HCT116 (cell line): ENCODE measurements around the gene CERS5. TPM values are rescaled to one million over a fixed set of nuclear protein-coding genes. Genes with fewer than 3 reads are reported as not detected.

Experiments
- ATAC-seq: fragments of 200-7000 bp; cut with Tn5 transposase; 2 replicates; pipeline ENCODE4 v1.9.1; 2020; ENCODE audit warnings: mild to moderate bottlenecking, moderate library complexity
- BruUV-seq: library from RNA; stranded (reverse); fragments of 400-500 nt; replicated peaks from 2 replicates; lab custom pipeline; 2021; lab: Mats Ljungman, UMichigan
- CTCF ChIA-PET: fragments of 300-600 bp; sonication (Branson Sonifier 250); formaldehyde crosslinking; loops from one replicate; lab custom pipeline; 2021; ENCODE audit warnings: antibody characterized with exemption; lab: Charles Lee
- POLR2A ChIA-PET: fragments of 300-600, 350-600 bp; sonication (Branson Sonifier 250); formaldehyde crosslinking; loops from one replicate; lab custom pipeline; 2021; ENCODE audit warnings: antibody characterized with exemption; lab: Charles Lee
- RAD21 ChIA-PET, 2 experiments: fragments of 300-600 bp; sonication (Branson Sonifier 250); formaldehyde crosslinking; loops; one replicate each; lab custom pipeline; 2023; ENCODE audit warnings: low total read pairs in 2 of 2; ENCODE audit not compliant: uncharacterized antibody in 2 of 2, unreplicated experiment in 2 of 2, low non-redundant PET in 1 of 2; lab: Charles Lee
- DNase-seq: peaks from one replicate; pipeline ENCODE4 v3.0.0-alpha.2; 2010; ENCODE audit warnings: low read depth, low spot score
- H2AFZ ChIP-seq: fragments of 200-600 bp; shearing (Covaris generic), sonication (generic); 2 replicates; pipeline ENCODE4 v1.6.1; 2017; ENCODE audit warnings: low read depth, mixed run types, mixed read lengths, antibody characterized with exemption, low read length; ENCODE audit not compliant: poor library complexity, severe bottlenecking
- H3K27ac ChIP-seq: 2 replicates; pipeline ENCODE4 v1.5.1; 2012; ENCODE audit warnings: low read depth, low read length
- H3K27me3 ChIP-seq: fragments of 200-600 bp; sonication (generic); 2 replicates; pipeline ENCODE4 v1.6.1; 2016; ENCODE audit warnings: mixed run types, low read length, mixed read lengths; ENCODE audit not compliant: insufficient read depth
- H3K36me3 ChIP-seq, 2 experiments: fragments of 200-500 bp in 1 of 2; fragments of 200-600 bp in 1 of 2; sonication (Bioruptor generic) in 1 of 2; sonication (generic) in 1 of 2; 2 replicates each; pipeline versions ENCODE4 v1.5.1 to v1.6.1; 2014 to 2016; ENCODE audit warnings: low read length in 2 of 2, inconsistent platforms in 1 of 2, mixed read lengths in 1 of 2, mixed run types in 1 of 2; ENCODE audit not compliant: insufficient read depth in 2 of 2, control insufficient read depth in 1 of 2
- H3K4me1 ChIP-seq, 2 experiments: fragments of 200-600 bp in 1 of 2; sonication (generic) in 1 of 2; 2 replicates each; pipeline versions ENCODE4 v1.5.1 to v1.6.1; 2012 to 2017; ENCODE audit warnings: low read length in 2 of 2, inconsistent platforms in 1 of 2, mild to moderate bottlenecking in 1 of 2, mixed read lengths in 1 of 2, mixed run types in 1 of 2, moderate library complexity in 1 of 2; ENCODE audit not compliant: insufficient read depth in 2 of 2, control insufficient read depth in 1 of 2
- H3K4me2 ChIP-seq: fragments of 200-600 bp; sonication (generic); 2 replicates; pipeline ENCODE4 v1.6.1; 2017; ENCODE audit warnings: mixed run types, low read length, mixed read lengths
- H3K4me3 ChIP-seq, 2 experiments: fragments of 200-600 bp in 1 of 2; sonication (generic) in 1 of 2; replicated peaks in 1 of 2; 2 replicates each; pipeline ENCODE4 v1.5.1; 2011 to 2016; ENCODE audit warnings: low read length in 2 of 2, control low read depth in 1 of 2, low read depth in 1 of 2, mild to moderate bottlenecking in 1 of 2, mixed read lengths in 1 of 2, mixed run types in 1 of 2
- H3K79me2 ChIP-seq: fragments of 200-600 bp; sonication (generic); 2 replicates; pipeline ENCODE4 v1.6.1; 2017; ENCODE audit warnings: mild to moderate bottlenecking, mixed run types, low read length, moderate library complexity, mixed read lengths; ENCODE audit not compliant: insufficient read depth
- H3K9ac ChIP-seq: fragments of 200-600 bp; sonication (generic); 2 replicates; pipeline ENCODE4 v1.6.1; 2016; ENCODE audit warnings: low read length, mixed read lengths
- H3K9me2 ChIP-seq: fragments of 200-600 bp; sonication (generic), shearing (Covaris generic); 2 replicates; pipeline ENCODE4 v1.6.1; 2017; ENCODE audit warnings: mixed run types, mild to moderate bottlenecking, moderate library complexity; ENCODE audit not compliant: insufficient read depth
- H3K9me3 ChIP-seq, 2 experiments: fragments of 200-500 bp in 1 of 2; fragments of 200-600 bp in 1 of 2; sonication (Bioruptor generic) in 1 of 2; sonication (generic) in 1 of 2; 2 replicates each; pipeline ENCODE4 v1.6.1; 2014 to 2017; ENCODE audit warnings: low read length in 2 of 2, mixed read lengths in 2 of 2, inconsistent platforms in 1 of 2, low read depth in 1 of 2, mild to moderate bottlenecking in 1 of 2, mixed run types in 1 of 2, moderate library complexity in 1 of 2; ENCODE audit not compliant: control insufficient read depth in 1 of 2, insufficient read depth in 1 of 2
- H4K20me1 ChIP-seq: fragments of 200-600 bp; sonication (generic), shearing (Covaris generic); 2 replicates; pipeline ENCODE4 v1.6.1; 2017; ENCODE audit warnings: mixed run types, mild to moderate bottlenecking, moderate library complexity; ENCODE audit not compliant: insufficient read depth
- CEBPB ChIP-seq: IDR thresholded peaks from 2 replicates; pipeline ENCODE4 v1.6.1; 2012; ENCODE audit warnings: low read depth
- CTCF ChIP-seq, 3 experiments: fragments of 200-600 bp in 1 of 3; sonication (generic) in 1 of 3; IDR thresholded peaks in 2 of 3; conservative IDR thresholded peaks in 1 of 3; 2 replicates each; pipeline ENCODE4 v1.5.1; 2012 to 2017; ENCODE audit warnings: low read depth in 2 of 3, low read length in 2 of 3, antibody characterized with exemption in 1 of 3, borderline replicate concordance in 1 of 3, control low read depth in 1 of 3, mild to moderate bottlenecking in 1 of 3, mixed read lengths in 1 of 3, mixed run types in 1 of 3, moderate library complexity in 1 of 3; ENCODE audit not compliant: insufficient read depth in 1 of 3
- EGR1 ChIP-seq: IDR thresholded peaks from 2 replicates; pipeline ENCODE4 v1.6.1; 2012; ENCODE audit warnings: low read depth
- ELF1 ChIP-seq: IDR thresholded peaks from 2 replicates; pipeline ENCODE4 v1.6.1; 2012; ENCODE audit warnings: low read depth, borderline replicate concordance
- EZH2 ChIP-seq: fragments of 200-600 bp; sonication (generic); IDR thresholded peaks from 2 replicates; pipeline ENCODE4 v1.6.1; 2017; ENCODE audit warnings: antibody characterized with exemption, mixed run types
- EZH2phosphoT487 ChIP-seq: fragments of 200-600 bp; IDR thresholded peaks from 2 replicates; pipeline ENCODE4 v1.6.1; 2018; ENCODE audit warnings: antibody characterized with exemption, borderline replicate concordance
- FOSL1 ChIP-seq: IDR thresholded peaks from 2 replicates; pipeline ENCODE4 v1.6.1; 2012; ENCODE audit warnings: low read depth
- JUND ChIP-seq: IDR thresholded peaks from 2 replicates; pipeline ENCODE4 v1.6.1; 2012
- POLR2AphosphoS5 ChIP-seq: IDR thresholded peaks from 2 replicates; pipeline ENCODE4 v1.6.1; 2011; ENCODE audit warnings: mild to moderate bottlenecking, low read depth, low read length, moderate library complexity
- RAD21 ChIP-seq: IDR thresholded peaks from 2 replicates; pipeline ENCODE4 v1.6.1; 2012; ENCODE audit warnings: low read depth, mild to moderate bottlenecking
- SIN3A ChIP-seq: IDR thresholded peaks from 2 replicates; pipeline ENCODE4 v1.6.1; 2012; ENCODE audit warnings: low read depth
- SP1 ChIP-seq: IDR thresholded peaks from 2 replicates; pipeline ENCODE4 v1.6.1; 2012; ENCODE audit warnings: low read depth
- TCF7L2 ChIP-seq: IDR thresholded peaks from 2 replicates; pipeline ENCODE4 v1.7.0; 2011; ENCODE audit warnings: borderline replicate concordance, inconsistent platforms; ENCODE audit not compliant: insufficient read depth, insufficient read length; ENCODE audit errors: extremely low read depth
- ZBTB33 ChIP-seq: IDR thresholded peaks from 2 replicates; pipeline ENCODE4 v1.6.1; 2011; ENCODE audit warnings: mild to moderate bottlenecking, low read length, moderate library complexity; ENCODE audit not compliant: insufficient replicate concordance; ENCODE audit errors: extremely low read depth
- ZFX ChIP-seq: fragments of 450-650 bp; IDR thresholded peaks from 2 replicates; pipeline ENCODE4 v1.6.1; 2017
- intact Hi-C: fragments of 100-400 bp; cut with micrococcal nuclease; formaldehyde crosslinking; loops from 2 replicates; pipeline ENCODE4 v1.10.0; 2022
- total RNA-seq: library from RNA; stranded (reverse); gene quantifications from one replicate; pipeline ENCODE4 v1.2.1, GENCODE V29; 2021; ENCODE audit not compliant: unreplicated experiment

Gene CERS5
- total RNA-seq, 1 experiment from 2014 or later = 33.4 TPM

- RAD21 ChIA-PET = no interaction called here
- no peaks in the 10 kb centered on the region for H4K20me1 ChIP-seq
- ATAC-seq = no peak
- no peak for TF ChIP-seq EZH2phosphoT487
- no peak for TF ChIP-seq RAD21
- no peak for TF ChIP-seq CEBPB
- no peak for TF ChIP-seq EGR1
- TF ChIP-seq SP1 = no peak
- TF ChIP-seq SIN3A = no peak
- TF ChIP-seq POLR2AphosphoS5 = no peak
- TF ChIP-seq FOSL1 = no peak
- no peak for TF ChIP-seq CTCF (IDR thresholded peaks at IDR 0.05 in 2 of 3, conservative IDR thresholded peaks at IDR 0.05 in 1 of 3; ENCODE audit: borderline replicate concordance in 1 of 3, insufficient read depth in 1 of 3, low read depth in 2 of 3, low read length in 2 of 3)
- TF ChIP-seq ZBTB33 = no peak
- TF ChIP-seq EZH2 = no peak
- TF ChIP-seq TCF7L2 = no peak
- no peak for TF ChIP-seq ZFX
- no peak for TF ChIP-seq ELF1
- no peak for TF ChIP-seq JUND
- H3K27me3 ChIP-seq = no peaks in the 10 kb centered on the region
- H3K9ac ChIP-seq = no peak overlapping the region
- no TSS peak for BruUV-seq
- H3K4me2 ChIP-seq = no peak overlapping the region
- no peaks in the 10 kb centered on the region for H3K9me3 ChIP-seq
- intact Hi-C loops = loop anchor here (10.0 kb wide), 1 partner anchor 414 kb away; no protein-coding TSS in a partner anchor
- no peaks in the 10 kb centered on the region for H3K79me2 ChIP-seq
- no peak overlapping the region for H3K27ac ChIP-seq
- H3K4me3 ChIP-seq = no peak overlapping the region
- H3K9me2 ChIP-seq = no peaks in the 10 kb centered on the region
- no peak for DNase-seq
- CTCF ChIA-PET = interaction anchor here (2.7 kb wide), 1 partner anchor 13 kb away, joined by 7 read pairs; no protein-coding TSS in a partner anchor
- no peak overlapping the region for H2AFZ ChIP-seq
- H3K4me1 ChIP-seq = no peaks in the 10 kb centered on the region
- H3K36me3 ChIP-seq = peaks cover 2 to 17% of the 10 kb centered on the region in 2 experiments; a peak in 1 of 4 replicates
- POLR2A ChIA-PET = interaction anchor here (0.8 kb wide), 1 partner anchor 12 kb away, joined by 3 read pairs; no protein-coding TSS in a partner anchor
These were observed 21.1 kb upstream of the CERS5 start for GRCh38 chr12:50188241-50188781.
